Right atrium auricular region (tissue), 2 donors: ENCODE data around the gene TMEM208. TPM values are rescaled to one million over a fixed set of nuclear protein-coding genes. Genes with fewer than 3 reads are reported as not detected.

Experiments
- DNase-seq: peaks from one replicate; pipeline ENCODE4 v3.0.0-alpha.2; 2019; ENCODE audit warnings: low spot score
- H3K27ac ChIP-seq, 2 donors: fragments of 200-600 bp; sonication (generic); 1 replicate in 1 of 2; 2 replicates in 1 of 2; pipeline ENCODE4 v1.5.1; 2016 to 2019
- H3K27me3 ChIP-seq, 2 donors: fragments of 200-600 bp; sonication (generic); one replicate each; pipeline versions ENCODE4 v1.5.1 to v1.6.0; 2017 to 2019
- H3K36me3 ChIP-seq: fragments of 200-600 bp; sonication (generic); one replicate; pipeline ENCODE4 v1.5.1; 2016
- H3K4me1 ChIP-seq, 2 donors: fragments of 200-600 bp; sonication (generic); one replicate each; pipeline versions ENCODE4 v1.5.1 to v1.6.0; 2017 to 2019
- H3K4me3 ChIP-seq, 2 donors: fragments of 200-600 bp; sonication (generic); 1 replicate in 1 of 2; 2 replicates in 1 of 2; pipeline ENCODE4 v1.5.1; 2017 to 2019; ENCODE audit warnings: mild to moderate bottlenecking in 1 of 2, moderate library complexity in 1 of 2
- H3K9me3 ChIP-seq, 2 donors: fragments of 200-600 bp; sonication (generic); one replicate each; pipeline ENCODE4 v1.5.1; 2019
- CTCF ChIP-seq, 2 donors: fragments of 200-600 bp; sonication (generic); IDR thresholded peaks; one replicate each; pipeline ENCODE4 v1.5.1; 2019; ENCODE audit warnings: antibody characterized with exemption in 2 of 2
- total RNA-seq, 2 donors: library from RNA; depleted of rRNA; stranded (reverse); fragments of >200 nt; gene quantifications; one replicate each; pipeline ENCODE4 v1.1.0, GENCODE V29; 2016

The TMEM208 gene
- total RNA-seq, 2 donors from 2014 or later = 16.9 to 27.8 TPM

GRCh38 chr16:67227567-67227921 lies 614 bp downstream of the TMEM208 start:
- no peak for TF ChIP-seq CTCF (IDR thresholded peaks at IDR 0.05)
- DNase-seq = no peak
- Histone ChIP-seq H3K4me3 (peak overlapping the region; percentile 78 to 93), H3K27me3 (no peaks in the 10 kb centered on the region), H3K4me1 (peaks cover 0 to 19% of the 10 kb centered on the region in 2 donors), H3K9me3 (no peaks in the 10 kb centered on the region), H3K36me3 (peaks cover 43% of the 10 kb centered on the region), H3K27ac (peak overlapping the region; percentile 81 to 86)

GRCh38 chr16:67228034-67228785 lies 1.3 kb downstream of the TMEM208 start:
- H3K36me3 ChIP-seq = peaks cover 49% of the 10 kb centered on the region
- no peaks in the 10 kb centered on the region for H3K27me3 ChIP-seq
- no peak for TF ChIP-seq CTCF (IDR thresholded peaks at IDR 0.05)
- H3K9me3 ChIP-seq = no peaks in the 10 kb centered on the region
- H3K4me3 ChIP-seq = peak overlapping the region in 1 of 2 donors; percentile 93
- DNase-seq = no peak
- H3K4me1 ChIP-seq = peaks cover 0 to 19% of the 10 kb centered on the region in 2 donors
- no peak overlapping the region for H3K27ac ChIP-seq

GRCh38 chr16:67228905-67229304 lies 2.0 kb downstream of the TMEM208 start:
- H3K27me3 ChIP-seq = no peaks in the 10 kb centered on the region
- H3K36me3 ChIP-seq = peaks cover 56% of the 10 kb centered on the region
- no peak overlapping the region for H3K4me3 ChIP-seq
- DNase-seq = no peak
- H3K9me3 ChIP-seq = no peaks in the 10 kb centered on the region
- no peak for TF ChIP-seq CTCF (IDR thresholded peaks at IDR 0.05)
- H3K27ac ChIP-seq = no peak overlapping the region
- H3K4me1 ChIP-seq = peaks cover 0 to 19% of the 10 kb centered on the region in 2 donors

- TF ChIP-seq CTCF (IDR thresholded peaks at IDR 0.05) = no peak
- peaks cover 69% of the 10 kb centered on the region for H3K36me3 ChIP-seq
- H3K4me3 ChIP-seq = no peak overlapping the region
- no peak overlapping the region for H3K27ac ChIP-seq
- peaks cover 0 to 19% of the 10 kb centered on the region in 2 donors for H3K4me1 ChIP-seq
- H3K27me3 ChIP-seq = no peaks in the 10 kb centered on the region
- H3K9me3 ChIP-seq = no peaks in the 10 kb centered on the region
- DNase-seq = no peak
Measured at GRCh38 chr16:67229906-67230808, 3.2 kb downstream of the TMEM208 start.

- peaks cover 77% of the 10 kb centered on the region for H3K36me3 ChIP-seq
- H3K4me3 ChIP-seq = no peak overlapping the region
- no peak for TF ChIP-seq CTCF (IDR thresholded peaks at IDR 0.05)
- peaks cover 0 to 15% of the 10 kb centered on the region in 2 donors for H3K4me1 ChIP-seq
- H3K27ac ChIP-seq = no peak overlapping the region
- no peak for DNase-seq
- H3K9me3 ChIP-seq = no peaks in the 10 kb centered on the region
- no peaks in the 10 kb centered on the region for H3K27me3 ChIP-seq
Measured at GRCh38 chr16:67230809-67231660, 4.1 kb downstream of the TMEM208 start.
